Tibial nerve (tissue), 4 donors: ENCODE data around the gene ROM1.
A peak's percentile ranks its signal among the peaks of the same experiment; 100 is the strongest.

Experiments used
- EP300 ChIP-seq, 2 donors: sonication (generic); formaldehyde crosslinking; IDR thresholded peaks; one replicate each; pipeline ENCODE4 v1.6.1; 2017; ENCODE audit warnings: antibody characterized with exemption in 2 of 2, mild to moderate bottlenecking in 1 of 2
- POLR2A ChIP-seq, 2 donors: fragments of 450-650 bp; IDR thresholded peaks; one replicate each; pipeline ENCODE4 v1.6.1; 2017; ENCODE audit warnings: antibody characterized with exemption in 2 of 2, mild to moderate bottlenecking in 2 of 2, moderate library complexity in 2 of 2
- TF ChIP-seq, protein P1 (sequence below), 5 experiments: fragments of 200-600 bp in 3 of 5; fragments of 450-650 bp in 2 of 5; sonication (generic) in 3 of 5; IDR thresholded peaks; one replicate each; pipeline ENCODE4 v1.5.1; 2016 to 2019; ENCODE audit warnings: antibody characterized with exemption in 5 of 5, mild to moderate bottlenecking in 3 of 5, moderate library complexity in 2 of 5

DNA sequence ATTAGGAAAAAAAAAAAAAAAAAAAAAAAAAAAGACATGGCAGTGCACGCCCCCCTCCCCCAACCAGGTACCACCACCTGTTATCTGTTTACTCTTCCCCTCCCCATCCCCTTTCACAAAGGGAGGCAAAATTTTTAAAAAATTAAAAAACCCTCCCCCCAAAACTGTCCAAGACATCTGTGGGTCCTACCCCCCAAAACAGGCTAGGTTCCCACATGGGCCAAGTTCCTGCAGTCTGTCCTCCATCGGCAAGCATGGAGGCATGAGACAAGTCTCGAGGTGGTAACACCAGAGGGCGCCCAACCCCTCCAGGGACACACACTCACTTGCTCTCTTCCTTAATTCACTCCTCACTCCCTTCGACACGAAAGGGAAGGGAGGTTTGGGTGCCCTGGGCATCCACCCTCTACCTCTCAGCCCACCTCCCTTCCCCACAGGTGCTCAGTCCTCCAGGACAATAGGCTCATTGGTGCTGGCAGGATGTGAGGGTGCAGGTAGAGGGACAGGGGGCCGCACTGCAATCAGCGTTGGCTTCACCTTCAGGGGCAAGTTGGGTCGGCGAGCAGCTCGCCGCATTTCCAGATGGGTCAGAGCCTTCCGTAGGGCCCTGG, 19.5 kb upstream of the ROM1 start:
- TF ChIP-seq, protein P1, sequence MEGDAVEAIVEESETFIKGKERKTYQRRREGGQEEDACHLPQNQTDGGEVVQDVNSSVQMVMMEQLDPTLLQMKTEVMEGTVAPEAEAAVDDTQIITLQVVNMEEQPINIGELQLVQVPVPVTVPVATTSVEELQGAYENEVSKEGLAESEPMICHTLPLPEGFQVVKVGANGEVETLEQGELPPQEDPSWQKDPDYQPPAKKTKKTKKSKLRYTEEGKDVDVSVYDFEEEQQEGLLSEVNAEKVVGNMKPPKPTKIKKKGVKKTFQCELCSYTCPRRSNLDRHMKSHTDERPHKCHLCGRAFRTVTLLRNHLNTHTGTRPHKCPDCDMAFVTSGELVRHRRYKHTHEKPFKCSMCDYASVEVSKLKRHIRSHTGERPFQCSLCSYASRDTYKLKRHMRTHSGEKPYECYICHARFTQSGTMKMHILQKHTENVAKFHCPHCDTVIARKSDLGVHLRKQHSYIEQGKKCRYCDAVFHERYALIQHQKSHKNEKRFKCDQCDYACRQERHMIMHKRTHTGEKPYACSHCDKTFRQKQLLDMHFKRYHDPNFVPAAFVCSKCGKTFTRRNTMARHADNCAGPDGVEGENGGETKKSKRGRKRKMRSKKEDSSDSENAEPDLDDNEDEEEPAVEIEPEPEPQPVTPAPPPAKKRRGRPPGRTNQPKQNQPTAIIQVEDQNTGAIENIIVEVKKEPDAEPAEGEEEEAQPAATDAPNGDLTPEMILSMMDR (IDR thresholded peaks at IDR 0.05): peak; percentile 55 to 75 (median 66)
- TF ChIP-seq EP300 (IDR thresholded peaks at IDR 0.05) (no peak), POLR2A (IDR thresholded peaks at IDR 0.05) (no peak)
